LHCN-M2 (cell line): ENCODE data around the gene KRTAP9-7. TPM values are rescaled to one million over a fixed set of nuclear protein-coding genes. Genes with fewer than 3 reads are reported as not detected.
"Not testable (repeated sequence)": the region's sequence is repeated elsewhere in the genome, so short reads cannot be mapped to it uniquely, and the experiment has no call there.

Experiments used
- DNase-seq: peaks from one replicate; pipeline ENCODE4 v3.0.0-alpha.2; 2012; ENCODE audit warnings: low read depth
- polyA plus RNA-seq: library from polyadenylated mRNA; unstranded; fragments of >200 nt; gene quantifications from one replicate; pipeline ENCODE4 v1.2.1, GENCODE V29; 2012; ENCODE audit warnings: missing spikeins
- total RNA-seq: library from RNA; depleted of rRNA; stranded (reverse); fragments of >200 nt; gene quantifications from 2 replicates; pipeline ENCODE4 v1.2.3, GENCODE V29; 2014; rRNA removed

The KRTAP9-7 gene, protein sequence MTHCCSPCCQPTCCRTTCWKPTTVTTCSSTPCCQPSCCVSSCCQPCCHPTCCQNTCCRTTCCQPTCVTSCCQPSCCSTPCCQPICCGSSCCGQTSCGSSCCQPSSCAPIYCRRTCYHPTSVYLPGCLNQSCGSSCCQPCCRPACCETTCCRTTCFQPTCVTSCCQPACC
- not detected in 2 replicates for total RNA-seq
- polyA plus RNA-seq: not detected

DNA sequence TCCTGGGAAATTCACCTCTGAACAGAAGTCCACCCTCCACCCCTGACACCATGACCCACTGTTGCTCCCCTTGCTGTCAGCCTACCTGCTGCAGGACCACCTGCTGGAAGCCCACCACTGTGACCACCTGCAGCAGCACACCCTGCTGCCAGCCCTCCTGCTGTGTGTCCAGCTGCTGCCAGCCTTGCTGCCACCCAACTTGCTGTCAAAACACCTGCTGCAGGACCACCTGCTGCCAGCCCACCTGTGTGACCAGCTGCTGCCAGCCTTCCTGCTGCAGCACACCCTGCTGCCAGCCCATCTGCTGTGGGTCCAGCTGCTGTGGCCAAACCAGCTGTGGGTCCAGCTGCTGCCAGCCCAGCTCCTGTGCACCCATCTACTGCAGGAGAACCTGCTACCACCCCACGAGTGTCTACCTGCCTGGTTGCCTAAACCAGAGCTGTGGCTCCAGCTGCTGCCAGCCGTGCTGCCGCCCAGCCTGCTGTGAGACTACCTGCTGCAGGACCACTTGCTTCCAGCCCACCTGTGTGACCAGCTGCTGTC is at the start of gene KRTAP9-7:
Gene KRTAP9-7 (plus strand): TSS at position 51 of the 543 bp plus-strand sequence. CDS start 0 bp downstream, at position 51.
- not testable (repeated sequence) for DNase-seq

DNA sequence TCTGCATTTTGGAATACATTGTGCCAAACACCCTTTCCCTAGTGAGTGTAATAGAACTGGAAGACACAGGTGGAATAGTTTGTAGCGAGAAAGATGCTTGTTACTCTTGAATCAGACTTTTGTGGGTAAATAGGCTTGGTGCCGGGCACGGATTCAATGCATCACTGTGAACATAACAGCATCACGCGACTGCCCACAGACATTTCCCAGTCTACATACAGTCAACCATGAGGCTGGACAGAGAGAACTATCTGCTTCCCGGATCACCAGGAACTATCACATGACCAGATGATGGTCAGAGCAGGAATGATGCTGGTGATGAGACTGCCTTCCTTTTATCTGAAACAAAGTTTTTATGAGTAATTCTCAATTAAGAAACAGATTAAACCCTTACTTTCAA is 49.4 kb upstream of the KRTAP9-7 start:
- no peak for DNase-seq

- DNase-seq: not testable (repeated sequence)
Observed at GRCh38 chr17:41226598-41227095, 48.9 kb upstream of the KRTAP9-7 start, which contains the start of gene KRTAP9-2. Gene KRTAP9-2, plus strand, starts transcription at chr17:41226648. Its CDS starts 7 bp downstream, at chr17:41226655.

GRCh38 chr17:41230094-41230493 is 45.4 kb upstream of the KRTAP9-7 start:
- DNase-seq: no peak

- no peak for DNase-seq
Observed at GRCh38 chr17:41231731-41232130, 43.8 kb upstream of the KRTAP9-7 start.

DNA sequence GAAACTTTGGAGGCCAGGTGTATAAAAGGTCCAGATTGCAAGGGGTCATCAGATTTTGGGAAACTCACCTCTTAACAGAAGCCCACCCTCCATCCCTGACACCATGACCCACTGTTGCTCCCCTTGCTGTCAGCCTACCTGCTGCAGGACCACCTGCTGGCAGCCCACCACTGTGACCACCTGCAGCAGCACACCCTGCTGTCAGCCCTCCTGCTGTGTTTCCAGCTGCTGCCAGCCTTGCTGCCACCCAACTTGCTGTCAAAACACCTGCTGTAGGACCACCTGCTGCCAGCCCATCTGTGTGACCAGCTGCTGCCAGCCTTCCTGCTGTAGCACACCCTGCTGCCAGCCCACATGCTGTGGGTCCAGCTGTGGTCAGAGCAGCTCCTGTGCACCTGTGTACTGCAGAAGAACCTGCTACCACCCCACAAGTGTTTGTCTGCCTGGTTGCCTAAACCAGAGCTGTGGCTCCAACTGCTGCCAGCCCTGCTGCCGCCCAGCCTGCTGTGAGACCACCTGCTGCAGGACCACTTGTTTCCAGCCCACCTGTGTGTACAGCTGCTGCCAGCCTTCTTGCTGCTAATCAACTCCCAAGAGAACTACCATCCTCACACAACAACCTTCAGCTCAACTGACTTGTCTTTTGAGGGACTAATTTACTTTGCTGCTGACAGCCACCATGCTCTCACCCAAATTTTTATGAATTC is 42.9 kb upstream of the KRTAP9-7 start, which contains the start of gene KRTAP9-3:
Gene KRTAP9-3 (plus strand): TSS at position 51 of the 707 bp plus-strand sequence. CDS start 53 bp downstream, at position 104.
- not testable (repeated sequence) for DNase-seq

DNA sequence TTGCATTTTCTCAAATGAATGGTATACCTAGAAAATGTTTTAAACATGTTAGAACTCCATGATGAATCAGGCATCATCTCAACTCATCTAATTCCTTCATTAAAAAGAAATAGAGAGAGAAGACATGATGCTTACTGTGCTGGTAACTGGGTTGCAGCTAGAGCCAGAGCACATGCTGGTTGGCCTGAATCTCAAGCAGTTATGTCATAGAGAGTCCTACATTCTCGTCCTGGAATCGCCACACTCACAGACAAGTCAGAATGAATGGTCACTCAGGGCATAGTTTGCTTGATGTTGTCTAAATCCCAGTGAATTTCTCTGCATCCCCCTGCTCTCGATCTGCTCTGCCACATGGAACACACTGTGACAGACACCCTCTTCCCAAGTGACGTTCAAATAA is 38.4 kb upstream of the KRTAP9-7 start:
- DNase-seq: not testable (repeated sequence)

- DNase-seq: peak; percentile 18
Observed at GRCh38 chr17:41237949-41238437, 37.5 kb upstream of the KRTAP9-7 start, which contains the start of gene KRTAP9-8. Gene KRTAP9-8, plus strand, starts transcription at chr17:41237999. Its CDS starts 53 bp downstream, at chr17:41238052.

DNA sequence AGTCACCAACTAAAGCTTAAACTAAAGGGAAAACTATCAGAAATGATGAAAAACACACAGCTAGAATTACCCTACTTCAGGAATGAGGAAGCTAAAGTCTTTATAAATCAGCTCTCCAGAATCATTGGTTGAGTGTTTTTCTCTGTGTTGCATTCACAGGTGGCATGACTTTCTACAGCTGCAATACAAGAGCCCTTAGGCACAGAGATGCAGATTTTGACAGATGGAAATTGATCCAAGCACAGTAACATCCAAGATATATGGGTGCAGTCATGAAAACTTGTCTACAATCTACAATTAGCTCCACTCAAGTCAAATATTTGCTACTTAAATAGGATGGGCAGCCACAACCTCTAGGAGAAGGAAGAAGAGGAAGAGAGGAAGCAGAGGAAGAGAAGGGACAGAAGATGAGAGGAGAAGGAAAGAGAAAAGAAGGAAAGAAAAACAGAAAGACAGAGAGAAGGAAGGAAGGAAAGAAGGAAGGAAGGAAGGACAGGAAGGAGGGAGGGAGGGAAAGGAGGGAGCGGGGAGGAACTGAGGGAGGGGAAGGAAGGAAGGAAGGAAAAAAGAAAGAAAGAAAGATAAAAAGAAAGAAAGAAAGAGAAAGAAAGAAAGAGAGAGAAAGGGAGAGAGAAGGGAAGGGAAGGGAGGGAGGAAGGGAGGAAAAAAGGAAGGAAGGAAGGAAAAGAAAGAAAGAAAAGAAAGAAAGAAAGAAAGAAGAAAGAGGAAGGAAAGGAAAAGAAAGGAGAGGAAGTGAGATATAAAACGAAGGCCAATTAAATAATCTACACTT is 28.3 kb upstream of the KRTAP9-7 start:
- DNase-seq: not testable (repeated sequence)

- DNase-seq: not testable (repeated sequence)
Observed at GRCh38 chr17:41249637-41250240, 25.8 kb upstream of the KRTAP9-7 start, which contains the start of gene KRTAP9-4. Gene KRTAP9-4, plus strand, starts transcription at chr17:41249687. Its CDS starts 34 bp downstream, at chr17:41249721.

DNA sequence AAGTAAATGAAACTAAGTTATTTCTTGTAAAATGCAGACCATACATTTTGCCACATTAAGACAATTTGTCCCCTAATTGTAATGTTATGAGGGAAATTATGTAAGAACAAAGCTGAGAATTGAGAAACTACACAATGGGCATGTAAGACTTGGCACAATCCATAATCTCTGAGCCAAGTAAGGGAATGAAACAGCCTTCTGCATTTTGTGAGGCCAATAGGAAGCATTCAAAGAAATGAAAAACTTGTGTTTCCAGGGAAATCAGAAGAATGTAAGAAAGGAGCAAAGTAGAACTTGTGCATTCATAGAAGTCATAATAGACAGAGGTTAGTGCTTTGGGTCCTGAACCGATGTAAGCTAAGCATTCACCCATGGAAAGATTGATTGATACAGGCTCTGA is 24.2 kb upstream of the KRTAP9-7 start:
- no peak for DNase-seq

DNA sequence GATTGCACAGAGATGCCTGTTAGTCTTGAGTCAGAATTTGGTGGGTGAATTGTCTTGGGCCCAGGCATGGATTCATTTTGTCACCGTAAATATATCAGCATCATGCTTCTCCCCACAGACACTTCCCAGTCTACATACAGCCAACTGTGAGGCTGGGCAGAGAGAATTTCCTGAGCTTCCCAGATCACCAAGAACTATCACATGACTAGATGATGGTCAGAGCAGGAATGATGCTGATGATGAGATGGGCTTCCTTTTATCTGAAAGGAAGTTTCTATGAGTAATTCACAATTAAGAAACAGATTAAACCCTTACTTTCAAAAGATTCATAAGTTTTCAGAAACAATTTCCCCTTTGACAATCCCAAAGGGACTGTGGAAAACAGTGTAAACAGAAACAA is 20.6 kb upstream of the KRTAP9-7 start:
- DNase-seq: no peak

GRCh38 chr17:41255381-41256290 is 19.9 kb upstream of the KRTAP9-7 start, which contains the start of gene KRTAP9-9:
Gene KRTAP9-9, plus strand, starts transcription at chr17:41255384.
- not testable (repeated sequence) for DNase-seq

DNA sequence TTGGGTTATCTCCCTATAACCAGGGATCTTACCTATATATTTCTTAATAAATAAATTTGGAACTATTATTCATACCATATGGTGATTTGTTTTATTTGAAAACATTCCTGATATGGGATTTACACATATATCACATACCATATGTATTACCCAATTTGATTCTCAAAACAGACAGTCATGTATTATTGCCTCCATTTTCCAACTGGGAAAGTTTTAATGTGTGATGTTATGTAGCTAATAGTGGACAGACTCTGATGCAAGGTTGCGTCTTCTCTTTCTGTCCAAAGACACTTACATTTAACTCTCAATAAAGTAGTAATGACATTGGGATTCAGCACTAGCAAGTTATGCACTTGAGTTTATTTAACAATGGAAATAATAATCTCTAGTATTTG is 19.2 kb upstream of the KRTAP9-7 start:
- DNase-seq: no peak

GRCh38 chr17:41258406-41258805 is 17.1 kb upstream of the KRTAP9-7 start:
- DNase-seq: no peak

DNA sequence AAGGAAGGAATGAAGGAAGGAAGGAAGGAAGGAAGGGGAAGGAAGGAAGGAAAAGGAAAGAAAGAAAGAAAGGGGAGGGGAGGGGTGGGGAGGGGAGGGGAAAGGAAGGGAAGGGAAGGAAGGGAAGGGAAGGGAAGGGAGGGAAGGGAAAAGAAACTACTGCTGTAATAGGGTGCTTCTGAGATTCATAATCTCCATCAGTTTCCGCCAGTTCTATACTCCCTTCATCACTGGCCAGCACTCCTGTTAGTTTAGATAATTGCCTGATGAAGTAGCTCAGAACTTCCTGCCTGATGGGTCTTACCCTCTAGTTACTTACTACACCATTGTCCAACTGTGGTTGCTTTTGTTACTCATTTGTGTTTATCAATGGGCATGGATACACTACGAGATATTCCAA is 12.3 kb upstream of the KRTAP9-7 start:
- DNase-seq: no peak

GRCh38 chr17:41264599-41264998 is 10.9 kb upstream of the KRTAP9-7 start:
- no peak for DNase-seq

GRCh38 chr17:41265078-41265477 is 10.4 kb upstream of the KRTAP9-7 start, which contains the start of gene KRTAP9-6:
Gene KRTAP9-6, plus strand, starts transcription at chr17:41265378. Its CDS starts 0 bp downstream, at chr17:41265378.
- no peak for DNase-seq

DNA sequence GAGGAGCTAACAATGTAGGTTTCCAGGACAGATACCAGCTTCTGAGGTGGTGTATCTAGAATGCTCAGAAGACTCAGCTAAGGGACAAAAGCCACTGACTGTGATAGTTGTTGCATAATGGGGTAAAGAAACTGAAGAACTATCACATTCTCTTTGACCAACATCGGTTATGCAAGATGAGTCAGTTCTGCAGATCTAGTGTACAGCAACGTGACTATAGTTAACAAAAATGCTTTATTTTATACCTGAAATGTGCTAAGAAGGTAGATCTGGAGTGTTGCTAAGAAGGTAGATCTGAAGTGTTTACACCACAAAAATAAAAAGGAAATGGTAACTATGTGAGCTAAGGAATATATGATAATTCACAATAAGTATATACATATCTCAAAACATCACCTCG is 7.8 kb upstream of the KRTAP9-7 start:
- no peak for DNase-seq
